Measurements from ENCODE around the gene PNKP. TPM values are rescaled to one million over a fixed set of nuclear protein-coding genes. Genes with fewer than 3 reads are reported as not detected.

The PNKP gene
- total RNA-seq = 57.6 TPM
- long read RNA-seq, transcript PNKP-201 (17 exons, 2,041 nt) = major isoform, 52 of 101 reads
- long read RNA-seq, transcript PNKP-207 (16 exons, 1,665 nt) = minor isoform, 11 of 101 reads
- long read RNA-seq, partial matches to known transcripts = 19 of 101 reads
- long read RNA-seq, other reads (novel, unspliced or antisense) = 17 of 101 reads

DNA sequence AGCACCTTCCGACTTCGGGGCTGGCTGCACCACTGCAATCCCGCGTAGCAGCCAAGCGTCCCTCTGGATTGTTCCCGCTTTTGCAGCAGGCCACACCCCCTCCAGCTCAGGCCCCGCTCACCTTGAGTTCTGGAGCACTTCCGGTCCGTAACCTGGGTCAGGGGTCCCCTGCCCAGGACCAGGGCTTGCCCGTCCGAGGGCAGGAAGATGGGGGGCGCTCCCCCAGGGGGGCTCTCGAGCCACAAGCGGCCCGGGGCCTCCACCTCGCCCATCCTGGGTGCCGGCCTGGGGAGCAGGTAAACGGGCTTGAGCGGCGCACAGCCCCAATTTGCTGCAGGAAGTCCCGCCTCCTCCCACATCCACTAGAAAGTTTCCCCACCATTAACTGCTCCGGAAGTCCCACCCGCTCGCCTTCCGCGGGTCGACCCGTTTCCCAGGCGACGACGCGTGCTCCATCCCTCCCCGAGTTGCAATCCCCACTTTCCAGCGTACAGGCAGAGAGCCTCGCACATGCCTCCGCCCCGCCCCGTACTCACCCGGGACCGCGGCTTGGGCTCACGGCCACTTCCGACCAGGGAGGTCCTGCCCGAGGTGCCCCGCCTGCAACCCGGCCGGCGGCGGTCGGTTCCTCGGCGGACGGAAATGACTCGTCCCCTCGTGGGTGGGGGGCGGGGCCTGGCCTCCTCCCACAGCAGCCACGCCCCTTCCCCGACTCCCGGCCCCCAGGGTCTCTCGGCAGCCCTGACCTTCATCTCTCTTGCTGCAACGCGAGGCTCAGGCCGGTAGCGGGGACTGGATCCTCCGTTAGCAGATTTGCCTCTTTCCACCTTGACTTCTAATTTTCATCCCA lies at the start of gene PNKP:
TSS of gene PNKP (minus strand) at position 644 of the 850 bp plus-strand sequence. CDS start at position 272, 372 bp downstream.
- DNase-seq (ENCODE audit: low spot score) = peak; percentile 98

DNA sequence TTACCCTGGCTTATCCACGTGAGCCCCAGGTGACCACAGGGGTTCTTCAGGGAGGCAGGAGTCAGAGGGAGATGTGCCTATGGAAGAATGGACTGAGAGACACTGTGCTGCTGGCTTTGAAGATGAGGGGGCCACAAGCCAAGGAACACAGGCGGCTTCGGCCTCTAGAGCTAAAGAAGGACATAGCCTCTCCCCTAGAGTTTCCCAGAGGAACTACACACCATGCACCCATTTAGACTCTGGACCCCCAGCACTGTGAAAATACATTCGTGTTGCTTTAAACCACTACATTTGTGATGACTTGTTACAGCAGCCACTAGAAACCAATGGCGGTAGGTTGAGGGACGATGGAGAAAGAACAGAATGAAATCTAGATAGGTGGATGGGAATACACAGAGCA lies 47.9 kb upstream of the PNKP start:
- no peak for DNase-seq (ENCODE audit: low spot score)

DNA sequence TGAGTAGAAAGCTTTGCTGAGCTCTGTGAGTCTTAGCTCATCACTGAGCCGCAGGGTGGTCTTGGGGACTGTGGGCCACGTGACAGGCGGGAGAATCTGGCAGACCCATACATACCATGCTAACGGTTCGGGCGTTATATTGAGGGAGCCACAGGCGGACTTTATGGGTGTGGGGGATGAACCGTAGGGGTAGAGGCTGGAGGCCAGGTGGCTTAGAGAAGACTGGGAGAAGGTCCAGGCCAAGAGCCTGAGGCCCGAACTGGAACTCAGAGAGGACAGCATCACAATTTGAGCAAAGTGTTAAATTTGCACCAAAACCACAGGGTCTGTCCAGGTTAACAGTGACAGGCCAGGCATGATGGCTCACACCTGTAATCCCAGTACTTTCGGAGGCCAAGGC lies 46.3 kb upstream of the PNKP start:
- DNase-seq (ENCODE audit: low spot score) = no peak

DNA sequence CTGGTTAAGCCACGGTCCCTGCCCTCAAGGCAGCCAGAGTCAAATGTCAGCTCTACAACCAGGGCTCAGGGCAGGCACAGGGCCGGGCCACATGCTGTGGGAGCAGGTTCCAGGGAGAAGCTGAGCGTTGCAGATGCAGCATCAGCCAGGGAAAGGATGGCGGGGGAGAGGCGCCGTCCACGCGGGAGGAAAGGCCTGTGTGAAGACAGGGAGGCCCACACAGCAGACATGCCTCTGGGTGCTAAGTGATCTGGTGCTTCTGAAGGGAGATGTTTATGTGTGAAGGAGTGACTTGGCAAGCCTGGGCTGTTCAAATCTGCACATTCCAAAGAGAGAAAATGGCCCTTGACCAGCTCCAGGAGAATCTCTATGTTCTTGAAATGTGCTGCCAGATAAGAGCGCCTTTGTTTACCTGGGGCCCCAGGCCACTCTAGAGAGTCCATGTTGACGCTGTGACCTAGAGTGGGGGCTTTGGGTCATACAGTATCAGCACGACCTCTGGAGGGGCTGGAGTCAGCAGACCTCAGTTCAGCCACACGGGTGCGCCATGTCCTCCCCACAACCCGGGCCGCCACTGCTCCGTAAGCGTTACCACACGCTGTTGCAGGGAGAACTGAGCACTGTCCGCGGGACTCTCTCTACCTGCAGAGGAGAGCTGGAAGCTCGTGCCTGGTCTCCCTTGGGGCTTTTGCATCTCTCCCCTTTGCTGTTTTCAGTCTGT lies 45.7 kb upstream of the PNKP start:
- DNase-seq (ENCODE audit: low spot score) = no peak

DNA sequence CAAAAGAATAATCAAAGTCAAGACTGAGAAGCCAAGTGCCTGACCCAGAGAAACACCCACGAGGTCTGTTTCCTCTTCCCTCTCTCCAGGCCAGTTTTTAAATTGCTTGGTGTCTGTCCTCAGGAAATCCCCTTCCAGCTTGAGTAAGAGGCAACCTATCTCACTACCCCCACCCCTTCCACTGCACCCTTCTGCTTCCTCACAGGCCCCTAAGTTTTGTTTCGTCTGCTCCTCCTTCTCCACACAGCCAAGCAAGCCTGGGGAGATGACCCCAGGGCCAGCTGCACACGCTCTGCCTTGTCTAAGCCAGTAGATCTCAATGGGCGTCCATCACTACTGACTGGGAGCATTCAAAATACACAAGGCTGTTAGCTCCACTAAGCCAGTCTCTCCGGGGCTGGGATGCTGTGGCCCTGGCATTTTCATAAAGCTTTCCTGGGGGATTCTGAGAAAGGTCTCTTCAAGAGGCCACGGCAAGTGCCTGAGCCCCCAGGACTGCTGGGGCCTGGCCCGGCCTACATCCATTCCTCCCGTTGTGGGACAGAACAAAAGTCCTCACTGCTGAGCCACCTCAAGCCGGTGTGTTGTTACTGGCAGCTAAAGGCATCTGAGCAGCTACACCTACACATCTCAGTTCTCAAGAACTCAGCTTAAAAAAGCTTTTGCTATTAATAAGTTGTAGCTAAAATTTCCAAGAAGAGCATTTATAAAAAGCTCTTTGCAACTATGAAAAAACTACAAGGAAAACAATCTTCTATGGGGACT lies 44.2 kb upstream of the PNKP start:
- DNase-seq (ENCODE audit: low spot score) = no peak

DNA sequence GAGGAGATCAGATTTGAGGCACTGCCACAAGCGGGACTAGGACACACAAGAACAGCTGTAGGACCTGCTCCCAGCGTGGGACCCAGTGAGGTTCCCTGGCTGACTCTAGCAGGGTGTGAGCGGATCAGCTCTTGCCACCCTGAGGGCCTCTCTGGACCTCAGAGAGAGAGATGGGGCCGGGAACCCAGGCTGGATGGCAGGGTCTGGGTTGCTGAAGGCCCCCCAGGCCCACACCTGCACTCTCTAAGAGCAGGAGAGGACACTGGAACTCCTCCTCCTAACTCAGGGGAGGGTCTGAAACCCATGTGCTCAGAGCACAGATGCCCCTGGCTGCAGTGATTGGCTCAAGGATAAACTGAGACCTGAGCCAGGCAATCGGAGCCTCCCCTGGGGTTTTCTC lies 42.8 kb upstream of the PNKP start:
- DNase-seq (ENCODE audit: low spot score) = no peak

DNA sequence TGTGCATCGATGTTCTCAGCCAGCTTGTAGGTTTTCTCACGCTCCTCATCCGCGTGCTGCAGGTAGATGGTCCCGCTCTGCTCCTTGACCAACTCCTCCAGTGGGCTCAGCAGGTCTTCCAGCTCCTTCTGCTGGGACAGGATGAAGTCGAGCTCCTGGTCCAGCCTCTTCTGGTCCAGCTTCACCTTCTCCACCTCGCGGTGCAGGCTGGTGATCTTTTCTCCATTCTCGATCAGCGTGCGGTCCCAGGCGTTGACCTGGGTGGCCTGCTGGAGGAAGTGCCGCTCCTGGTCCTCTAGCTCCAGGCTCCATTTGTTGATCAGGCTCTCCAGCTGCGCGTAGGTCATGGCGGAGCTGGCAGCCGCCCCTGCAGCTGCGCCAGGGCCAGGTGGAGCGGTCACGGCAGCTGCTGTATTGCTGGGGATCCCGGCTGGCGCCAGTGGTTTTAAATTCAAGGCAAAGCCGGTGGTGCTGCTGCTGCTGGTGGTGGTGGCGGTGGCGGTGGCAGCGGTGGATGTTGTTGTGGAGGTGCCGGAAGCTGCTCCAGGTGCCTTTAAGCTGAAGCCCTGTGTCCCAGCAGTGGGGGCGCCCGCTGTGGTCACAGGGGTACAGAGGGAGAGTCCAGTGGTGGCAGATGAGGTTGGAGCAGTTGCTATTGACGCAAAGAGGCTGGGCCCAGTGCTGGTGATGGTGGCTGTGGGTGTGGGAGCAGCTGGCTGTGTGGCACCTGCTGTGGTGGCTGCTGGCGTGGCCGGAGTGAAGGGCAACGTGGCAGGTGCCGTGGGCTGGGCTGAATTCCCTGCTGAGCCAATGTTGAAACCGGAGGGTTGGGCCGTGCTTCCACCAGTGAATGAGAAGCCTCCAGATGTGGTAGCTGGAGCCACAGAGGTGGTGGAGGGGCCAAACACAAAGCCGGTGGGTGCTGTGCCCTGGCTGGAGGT lies 41.4 kb upstream of the PNKP start:
- DNase-seq (ENCODE audit: low spot score) = no peak

DNA sequence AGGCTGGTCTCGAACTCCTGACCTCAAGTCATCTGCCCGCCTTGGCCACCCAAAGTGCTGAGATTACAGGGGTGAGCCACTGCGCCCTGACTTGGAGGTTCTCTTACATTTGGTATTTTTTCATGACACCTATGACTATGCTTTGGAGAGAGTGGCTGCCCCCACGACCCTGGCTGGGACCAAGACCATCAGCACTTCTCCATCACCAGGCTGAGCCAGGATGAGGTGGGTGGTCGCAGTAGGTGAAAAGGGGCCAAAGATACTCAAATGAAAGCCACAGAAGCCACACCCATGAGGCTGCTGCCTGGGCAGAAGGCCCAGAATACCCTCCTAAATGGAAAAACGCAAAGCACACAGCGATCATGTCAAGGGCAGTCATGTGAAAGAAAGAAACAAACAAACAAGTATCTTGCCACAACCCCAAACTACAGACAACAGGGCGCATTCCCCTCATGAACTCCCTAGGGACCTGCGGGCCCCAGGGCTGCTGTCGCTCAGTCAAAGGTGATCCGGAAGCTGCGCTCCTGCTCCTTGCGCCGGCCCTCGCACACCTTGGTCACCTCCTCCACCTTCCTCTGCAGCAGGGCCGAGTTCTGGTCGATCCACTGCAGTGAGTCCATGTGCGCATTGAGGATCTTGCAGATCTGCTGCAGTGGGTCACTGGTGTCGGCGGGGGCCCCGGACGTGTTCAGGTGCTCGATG lies 40.5 kb upstream of the PNKP start:
- no peak for DNase-seq (ENCODE audit: low spot score)

DNA sequence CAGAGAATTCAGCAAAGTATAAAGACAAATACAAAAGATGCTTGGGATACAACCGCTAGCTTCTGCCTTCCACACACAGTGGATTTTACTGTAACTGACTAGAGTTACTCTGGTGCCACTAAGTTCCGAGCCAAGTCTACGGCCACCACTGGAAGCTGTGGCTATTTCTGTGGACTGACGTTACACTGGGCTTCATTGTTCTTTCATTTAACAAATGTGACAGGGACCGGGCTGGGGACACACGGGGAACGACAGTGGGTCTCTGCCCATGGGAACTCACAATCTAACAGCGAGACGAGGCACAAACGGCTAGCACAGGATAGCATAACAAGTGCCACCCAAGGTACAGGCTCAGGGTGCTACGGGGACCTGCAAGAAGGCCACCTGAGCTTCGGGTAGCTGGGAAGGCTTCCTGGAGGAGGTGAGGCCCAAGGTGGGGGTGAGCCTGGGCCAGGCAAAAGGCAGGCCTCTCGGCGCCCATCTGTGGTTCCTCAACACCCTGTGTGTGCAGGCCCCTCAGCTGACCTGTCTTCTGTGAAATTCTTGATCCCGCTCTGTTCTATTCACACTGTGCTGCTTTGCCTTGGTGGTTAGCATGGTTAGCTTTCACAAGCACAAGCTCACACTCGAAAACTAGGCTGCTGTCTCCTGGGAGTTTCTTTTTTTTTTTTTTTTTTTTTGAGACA lies 39.6 kb upstream of the PNKP start:
- DNase-seq (ENCODE audit: low spot score) = no peak

DNA sequence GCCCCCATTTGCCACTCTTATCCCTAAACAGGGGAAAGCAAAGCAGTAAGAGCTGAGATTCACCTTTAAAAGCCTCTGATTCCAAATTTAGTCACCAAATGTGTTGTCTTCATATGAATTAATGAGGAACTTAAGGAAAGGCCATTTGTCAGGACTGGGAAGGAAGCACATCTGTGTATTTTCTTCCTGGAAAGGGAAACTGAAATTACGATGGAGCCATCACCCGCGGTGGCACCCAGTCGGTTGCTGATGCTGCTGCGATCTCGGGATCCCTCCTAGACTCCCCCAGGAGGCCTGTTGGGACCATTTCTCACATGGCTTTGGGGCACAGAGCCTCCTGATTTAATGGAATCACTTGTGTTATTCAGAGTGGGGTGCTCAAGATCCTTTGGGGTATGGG lies 36.8 kb upstream of the PNKP start:
- DNase-seq (ENCODE audit: low spot score) = no peak

DNA sequence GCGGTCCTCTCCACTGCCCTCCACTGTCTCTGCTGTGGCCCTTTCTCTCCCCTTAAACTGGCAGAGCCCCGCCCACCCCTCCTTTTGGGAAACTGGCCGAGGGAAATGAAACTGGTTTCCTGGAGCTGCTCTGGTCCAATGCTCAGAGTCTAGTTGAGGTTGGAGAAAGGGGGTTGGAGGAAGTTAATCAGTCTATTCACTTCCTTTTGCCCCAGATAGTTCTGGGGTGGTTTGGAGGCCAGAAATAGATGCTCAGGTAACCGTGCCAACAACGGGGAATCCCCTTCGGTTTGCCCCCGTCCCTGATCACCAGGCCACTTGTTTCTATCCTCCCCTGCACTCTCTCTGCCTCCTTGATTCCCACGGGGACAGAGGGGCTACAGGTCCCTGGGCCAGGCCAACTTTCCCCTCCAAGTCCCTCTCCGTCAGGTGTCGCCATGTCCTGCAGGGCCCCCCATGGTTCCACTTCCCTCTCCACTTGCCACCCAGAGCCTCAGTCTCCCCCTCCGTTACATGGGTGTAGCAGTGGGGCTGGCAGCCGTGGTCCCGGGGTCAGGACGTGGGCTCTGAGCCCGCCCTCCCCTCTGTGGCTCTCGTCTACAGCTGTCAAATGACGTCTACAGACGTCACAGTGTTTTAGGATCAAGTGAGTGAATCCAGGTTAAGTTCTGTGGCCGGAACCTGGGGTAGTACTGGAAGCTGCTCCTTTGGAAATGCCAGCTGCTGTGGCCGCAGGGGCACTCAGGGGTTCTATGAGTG lies 29.7 kb upstream of the PNKP start, which contains the start of gene IL4I1:
TSS of gene IL4I1 (minus strand) at position 25 of the 759 bp plus-strand sequence. CDS start 727 bp downstream, outside the sequence.
- no peak for DNase-seq (ENCODE audit: low spot score)

DNA sequence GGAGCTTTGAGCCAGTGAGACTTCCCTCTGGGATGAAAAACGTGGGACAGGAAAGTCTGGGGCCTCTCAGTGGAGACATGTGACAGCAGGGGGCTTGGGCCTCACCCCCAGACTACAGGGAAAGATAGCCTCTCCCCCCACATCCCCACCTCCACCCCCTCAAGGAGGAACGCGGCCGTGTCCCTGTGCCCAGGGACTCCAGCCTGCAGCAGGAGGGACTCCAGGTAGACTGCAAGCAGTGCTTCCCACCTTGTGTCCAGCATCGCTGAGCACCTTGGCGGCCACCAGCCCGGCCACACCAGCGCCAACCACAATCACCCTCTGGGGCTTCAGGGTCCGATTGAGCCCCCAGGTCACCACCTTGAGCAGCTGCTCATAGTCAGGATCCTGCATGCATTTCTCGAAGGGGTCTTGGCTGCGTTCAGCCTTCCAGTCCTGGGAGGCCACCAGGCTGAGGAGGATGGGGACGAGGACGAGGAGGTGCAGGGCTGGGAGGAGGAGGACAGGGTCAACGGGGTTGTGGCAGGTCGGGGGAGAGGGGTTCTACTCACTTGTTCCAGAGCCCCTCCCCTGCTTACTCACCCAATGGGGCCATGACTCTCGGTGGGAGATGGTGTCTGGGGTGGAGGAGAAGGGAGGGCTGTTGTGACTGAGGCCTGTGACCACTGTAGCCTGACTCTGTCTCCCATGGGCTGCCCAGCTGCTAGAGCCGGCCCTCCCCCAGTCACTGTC lies 28.4 kb upstream of the PNKP start:
- no peak for DNase-seq (ENCODE audit: low spot score)

DNA sequence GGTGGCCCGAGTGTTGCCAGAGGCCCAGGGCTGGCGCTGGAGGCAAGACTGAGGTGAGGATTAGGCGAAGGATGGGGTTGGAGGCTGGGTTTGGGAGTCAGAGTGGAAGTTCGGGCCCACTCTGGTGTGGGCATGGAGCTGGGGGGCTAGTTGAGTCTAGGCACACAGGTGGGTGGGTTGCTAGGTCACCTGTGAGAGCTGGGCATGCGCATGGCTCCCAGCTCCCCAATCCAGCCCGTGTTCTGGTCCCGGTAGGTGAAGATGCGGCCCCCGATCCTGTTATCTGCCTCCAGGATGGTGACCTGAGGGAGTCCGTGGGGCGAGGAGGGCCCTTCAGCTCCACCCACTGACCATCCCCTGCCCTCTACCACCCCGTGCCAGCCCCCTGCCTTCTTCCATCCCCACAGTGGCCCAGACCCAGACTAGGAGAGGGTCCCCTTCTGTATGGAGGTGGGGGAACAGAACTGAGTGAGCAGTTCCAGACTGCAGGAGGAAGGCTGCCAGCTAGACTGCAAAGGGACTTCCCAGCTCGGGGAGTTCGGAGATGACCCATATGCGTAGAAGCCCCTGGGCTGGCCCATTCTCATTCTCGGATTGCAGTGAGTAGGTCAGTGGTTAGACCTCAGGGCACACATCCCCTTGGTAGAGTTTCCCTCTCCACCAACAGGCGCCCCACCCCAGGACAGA lies 27.6 kb upstream of the PNKP start:
- no peak for DNase-seq (ENCODE audit: low spot score)

DNA sequence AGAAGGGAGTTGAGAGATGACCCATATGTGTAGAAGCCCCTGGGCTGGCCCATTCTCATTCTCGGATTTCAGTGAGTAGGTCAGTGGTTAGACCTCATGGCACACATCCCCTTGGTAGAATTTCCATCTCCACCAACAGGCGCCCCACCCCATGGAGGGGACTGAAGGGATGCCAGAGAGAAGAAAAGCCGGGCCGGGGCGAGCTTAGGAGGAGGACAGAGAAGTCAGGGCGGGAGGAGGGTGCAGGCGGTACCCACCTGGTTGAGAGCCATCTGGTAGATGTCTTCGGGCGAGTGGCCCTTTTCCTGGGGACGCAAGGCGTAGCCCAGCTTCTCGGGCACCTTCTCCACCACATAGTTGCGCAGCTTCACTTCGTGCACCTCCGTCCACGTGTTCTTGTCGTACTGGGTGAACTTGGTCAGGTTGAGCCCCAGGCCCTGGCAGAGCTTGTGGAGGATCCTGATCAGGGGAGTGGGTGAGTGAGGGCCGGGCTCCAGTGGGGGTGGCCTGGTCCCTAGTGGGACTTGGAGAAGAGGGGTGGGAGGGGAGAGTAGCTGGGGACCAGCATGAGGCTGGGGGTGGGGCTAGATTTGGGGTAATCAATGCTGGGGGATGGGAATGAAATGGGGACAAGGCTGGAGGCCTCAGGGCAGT lies 26.8 kb upstream of the PNKP start:
- no peak for DNase-seq (ENCODE audit: low spot score)

DNA sequence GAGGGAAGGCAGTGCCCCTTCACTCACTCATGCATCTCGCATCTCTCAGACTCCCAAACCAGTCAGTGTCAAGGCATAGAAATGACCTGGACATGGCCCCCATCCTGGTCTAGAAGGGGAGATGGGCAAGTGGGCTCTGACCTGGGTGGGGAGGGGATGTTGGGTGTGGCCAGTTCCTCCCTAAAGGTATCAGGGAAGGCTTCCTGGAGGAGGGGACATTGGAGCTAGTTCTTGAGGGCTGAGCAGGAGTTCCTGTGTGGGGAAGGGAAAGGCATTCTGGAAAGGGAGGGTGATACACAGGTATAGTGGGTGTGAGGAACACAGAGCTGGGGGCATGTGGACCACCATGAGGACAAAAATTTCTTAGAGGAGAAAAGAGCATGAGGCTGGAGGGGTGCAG lies 25.3 kb upstream of the PNKP start:
- DNase-seq (ENCODE audit: low spot score) = no peak

DNA sequence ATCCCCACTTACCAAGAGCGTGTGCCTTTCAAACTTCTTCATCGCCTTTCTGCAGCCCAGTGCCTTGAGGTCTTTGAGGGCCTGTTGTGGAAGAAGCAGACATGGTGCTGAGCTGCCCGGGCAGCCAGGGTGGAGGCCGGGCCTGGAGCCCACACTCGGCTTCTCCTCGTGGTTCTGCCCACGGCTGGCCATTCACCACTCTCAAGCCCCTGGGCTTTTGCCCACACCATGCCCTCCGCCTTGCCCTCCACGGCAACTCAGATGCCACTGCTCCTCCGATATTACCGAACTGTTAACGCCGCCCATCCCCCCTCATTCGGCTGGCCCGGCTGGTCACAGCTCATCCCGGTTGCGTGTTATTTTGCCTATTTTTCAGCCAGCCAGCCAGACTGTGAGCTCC lies 24.0 kb upstream of the PNKP start:
- DNase-seq (ENCODE audit: low spot score) = no peak

Data from mesenteric fat pad (tissue), 1 donor.